Measurements from ENCODE around the gene LHX2. TPM values are rescaled to one million over a fixed set of nuclear protein-coding genes. Genes with fewer than 3 reads are reported as not detected.

Gene LHX2
- total and polyA plus RNA-seq, 7 donors: not detected

DNA sequence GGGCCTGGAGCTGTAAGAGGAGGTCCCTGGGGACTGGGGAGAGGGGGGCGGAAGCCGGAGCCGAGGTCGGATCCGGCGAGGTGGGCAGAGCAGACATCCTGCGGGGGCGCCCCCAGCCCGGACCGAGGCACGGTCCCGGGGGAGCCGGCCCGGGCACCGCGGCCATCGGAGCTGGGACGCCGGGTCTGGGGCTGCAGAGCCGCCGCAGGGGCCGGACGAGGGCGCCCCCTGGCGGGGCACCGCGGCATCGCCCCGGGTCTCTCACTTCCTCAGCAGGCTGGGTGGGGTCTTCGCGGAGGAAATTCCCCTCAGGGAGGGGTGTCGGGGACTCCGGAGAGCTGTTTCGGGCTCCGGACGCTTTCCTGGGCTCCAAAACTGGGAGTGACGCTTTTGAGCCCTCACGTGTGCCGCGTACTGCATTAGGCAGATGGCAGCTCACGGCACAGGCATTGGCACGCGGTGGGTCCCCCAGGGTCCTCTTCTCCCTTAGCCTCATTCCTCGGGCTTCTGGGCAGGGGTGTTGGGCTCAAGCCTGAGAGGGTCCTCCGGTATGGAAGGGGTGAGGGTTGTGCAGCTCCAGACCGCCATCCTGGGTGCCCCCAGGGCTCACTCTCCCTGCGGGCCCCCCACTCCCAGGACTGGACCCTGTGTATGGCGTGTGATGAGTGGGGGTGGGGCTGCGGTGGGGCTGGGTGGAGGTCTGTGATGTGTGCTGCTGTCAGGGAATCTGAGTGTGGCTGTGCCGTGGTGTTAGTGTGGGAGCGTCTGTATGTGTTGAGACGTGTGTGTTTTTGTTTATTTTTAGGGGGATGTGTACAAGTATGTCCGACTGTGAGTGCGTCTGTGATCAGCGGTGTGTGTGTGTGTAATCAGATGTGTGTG, 29.6 kb downstream of the LHX2 start:
- peak; percentile 51 to 73 for DNase-seq
- H3K27ac ChIP-seq: no peak overlapping the region
- peaks cover 2% of the 10 kb centered on the region for H3K4me1 ChIP-seq
- H3K27me3 ChIP-seq (ENCODE audit: insufficient read depth in 3 of 3, low read length in 2 of 3): peaks cover 0 to 79% (median 14%) of the 10 kb centered on the region in 3 donors
- 9 to 11% (median 11%) methylated on average over 54 to 55 of the region's 55 CpGs for WGBS, 3 donors
- intact Hi-C loops (cut with DNase I): loop anchor here (2.0 to 10.0 kb wide), 5 partner anchors 246 to 639 kb away; no protein-coding TSS in a partner anchor
- H3K4me3 ChIP-seq: peak overlapping the region; percentile 56
- H3K9me3 ChIP-seq: no peaks in the 10 kb centered on the region
- H3K36me3 ChIP-seq (ENCODE audit: insufficient read depth in 1 of 2, low read depth in 1 of 2): no peaks in the 10 kb centered on the region
- peak; percentile 72 to 87 (median 82) for ATAC-seq
- TF ChIP-seq, protein P1, sequence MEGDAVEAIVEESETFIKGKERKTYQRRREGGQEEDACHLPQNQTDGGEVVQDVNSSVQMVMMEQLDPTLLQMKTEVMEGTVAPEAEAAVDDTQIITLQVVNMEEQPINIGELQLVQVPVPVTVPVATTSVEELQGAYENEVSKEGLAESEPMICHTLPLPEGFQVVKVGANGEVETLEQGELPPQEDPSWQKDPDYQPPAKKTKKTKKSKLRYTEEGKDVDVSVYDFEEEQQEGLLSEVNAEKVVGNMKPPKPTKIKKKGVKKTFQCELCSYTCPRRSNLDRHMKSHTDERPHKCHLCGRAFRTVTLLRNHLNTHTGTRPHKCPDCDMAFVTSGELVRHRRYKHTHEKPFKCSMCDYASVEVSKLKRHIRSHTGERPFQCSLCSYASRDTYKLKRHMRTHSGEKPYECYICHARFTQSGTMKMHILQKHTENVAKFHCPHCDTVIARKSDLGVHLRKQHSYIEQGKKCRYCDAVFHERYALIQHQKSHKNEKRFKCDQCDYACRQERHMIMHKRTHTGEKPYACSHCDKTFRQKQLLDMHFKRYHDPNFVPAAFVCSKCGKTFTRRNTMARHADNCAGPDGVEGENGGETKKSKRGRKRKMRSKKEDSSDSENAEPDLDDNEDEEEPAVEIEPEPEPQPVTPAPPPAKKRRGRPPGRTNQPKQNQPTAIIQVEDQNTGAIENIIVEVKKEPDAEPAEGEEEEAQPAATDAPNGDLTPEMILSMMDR (IDR thresholded peaks at IDR 0.05): peak; percentile 99

DNA sequence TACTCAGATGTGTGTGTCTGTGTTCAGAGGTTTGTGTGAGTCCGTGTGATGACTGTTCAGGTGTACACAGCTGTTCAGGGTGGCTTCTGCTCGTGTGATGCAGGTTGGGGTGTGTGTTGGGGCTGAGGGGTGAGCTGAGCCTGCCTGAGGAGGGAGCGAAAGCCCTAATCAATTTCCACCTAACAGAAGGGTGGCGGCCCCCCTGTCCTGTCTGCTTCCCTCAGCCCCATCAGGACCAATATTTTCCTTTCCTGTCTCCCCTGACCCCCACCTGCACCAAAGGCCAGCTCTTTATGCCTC, 30.2 kb downstream of the LHX2 start:
- intact Hi-C loops (cut with DNase I): loop anchor here (2.0 to 10.0 kb wide), 5 partner anchors 247 to 639 kb away; no protein-coding TSS in a partner anchor
- peaks cover 0 to 73% (median 14%) of the 10 kb centered on the region in 3 donors for H3K27me3 ChIP-seq (ENCODE audit: insufficient read depth in 3 of 3, low read length in 2 of 3)

DNA sequence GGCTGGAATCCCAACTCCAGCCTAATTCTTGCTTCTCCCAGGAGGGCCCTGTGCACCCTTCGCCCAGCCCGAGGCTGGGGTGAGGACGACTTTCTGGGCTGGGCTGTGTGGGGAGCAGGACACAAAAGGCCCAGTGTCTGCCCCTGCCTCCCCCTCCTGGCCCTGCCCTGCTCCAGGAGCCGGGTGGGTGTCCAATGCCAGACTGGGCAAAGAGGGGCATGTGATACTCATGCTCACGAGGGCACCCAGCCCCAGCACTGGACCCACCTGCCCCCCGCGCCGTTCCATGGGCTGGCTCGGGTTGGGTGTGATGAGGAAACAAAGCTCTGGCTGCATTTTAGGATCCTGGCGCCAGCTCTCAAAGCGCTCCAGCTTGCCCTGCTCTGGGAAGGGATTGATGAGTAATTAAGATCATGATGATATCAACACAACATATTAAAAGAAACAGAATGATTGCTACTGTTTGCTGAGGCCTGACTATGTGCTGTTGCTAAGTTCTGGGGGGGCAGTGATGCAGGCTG, 30.7 kb downstream of the LHX2 start:
- no peak for DNase-seq
- Histone ChIP-seq H3K4me3 (no peak overlapping the region), H3K4me1 (peaks cover 2% of the 10 kb centered on the region), H3K36me3 (ENCODE audit: insufficient read depth in 1 of 2, low read depth in 1 of 2) (no peaks in the 10 kb centered on the region), H3K27me3 (ENCODE audit: insufficient read depth in 3 of 3, low read length in 2 of 3) (peaks cover 0 to 70% (median 12%) of the 10 kb centered on the region in 3 donors), H3K9me3 (no peaks in the 10 kb centered on the region), H3K27ac (no peak overlapping the region)
- TF ChIP-seq, protein P1 (IDR thresholded peaks at IDR 0.05): no peak
- intact Hi-C loops (cut with DNase I): loop anchor here (5.0 to 10.0 kb wide), 4 partner anchors 247 to 640 kb away; no protein-coding TSS in a partner anchor
- peak in 1 of 4 donors; percentile 8 for ATAC-seq
- WGBS, 3 donors: 20 to 35% (median 23%) methylated on average over 11 of the region's 11 CpGs

More for the DNA sequence above, 30.2 kb downstream of the LHX2 start:
- Histone ChIP-seq H3K27ac (no peak overlapping the region), H3K36me3 (ENCODE audit: insufficient read depth in 1 of 2, low read depth in 1 of 2) (no peaks in the 10 kb centered on the region), H3K4me1 (peaks cover 2% of the 10 kb centered on the region), H3K4me3 (no peak overlapping the region), H3K9me3 (no peaks in the 10 kb centered on the region)
- ATAC-seq (no peak), DNase-seq (no peak)
- WGBS, 3 donors: 47 to 70% (median 62%) methylated on average over 3 to 4 of the region's 4 CpGs
- TF ChIP-seq, protein P1 (IDR thresholded peaks at IDR 0.05): no peak

DNA sequence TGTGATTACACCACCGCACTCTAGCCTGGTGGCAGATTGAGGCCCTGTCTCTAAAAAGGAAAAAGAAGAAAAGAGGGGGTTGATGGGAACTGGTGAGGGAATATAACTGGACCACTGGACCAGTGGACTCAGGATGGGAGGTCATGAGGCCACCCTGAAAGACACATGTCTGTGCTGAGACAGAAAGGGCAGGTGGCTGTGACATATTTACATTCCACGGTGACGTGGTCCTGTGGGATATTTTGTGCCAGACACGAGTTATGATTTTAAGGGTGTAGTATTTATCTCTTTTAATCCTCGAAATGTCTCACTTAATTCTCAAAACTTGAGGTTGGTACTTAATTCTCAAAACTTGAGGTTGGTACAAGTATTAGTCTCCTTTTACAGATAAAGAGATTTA, 32.9 kb downstream of the LHX2 start:
- H3K4me1 ChIP-seq: peaks cover 2% of the 10 kb centered on the region
- H3K4me3 ChIP-seq: no peak overlapping the region
- TF ChIP-seq, protein P1 (IDR thresholded peaks at IDR 0.05): no peak
- no peaks in the 10 kb centered on the region for H3K9me3 ChIP-seq
- H3K27me3 ChIP-seq (ENCODE audit: insufficient read depth in 3 of 3, low read length in 2 of 3): peaks cover 0 to 63% (median 9%) of the 10 kb centered on the region in 3 donors
- H3K36me3 ChIP-seq (ENCODE audit: insufficient read depth in 1 of 2, low read depth in 1 of 2): no peaks in the 10 kb centered on the region
- no peak overlapping the region for H3K27ac ChIP-seq
- DNase-seq (no peak), ATAC-seq (no peak)
- intact Hi-C loops (cut with DNase I): loop anchor here (5.0 to 10.0 kb wide), 4 partner anchors 250 to 642 kb away; no protein-coding TSS in a partner anchor
- WGBS, 3 donors: 59 to 69% (median 66%) methylated on average over 5 of the region's 5 CpGs

Measured in psoas muscle (tissue), 8 donors.